ENCODE measurements around the gene ASPDH.
A peak's percentile ranks its signal among the peaks of the same experiment; 100 is the strongest.

ASPDH gene

DNA sequence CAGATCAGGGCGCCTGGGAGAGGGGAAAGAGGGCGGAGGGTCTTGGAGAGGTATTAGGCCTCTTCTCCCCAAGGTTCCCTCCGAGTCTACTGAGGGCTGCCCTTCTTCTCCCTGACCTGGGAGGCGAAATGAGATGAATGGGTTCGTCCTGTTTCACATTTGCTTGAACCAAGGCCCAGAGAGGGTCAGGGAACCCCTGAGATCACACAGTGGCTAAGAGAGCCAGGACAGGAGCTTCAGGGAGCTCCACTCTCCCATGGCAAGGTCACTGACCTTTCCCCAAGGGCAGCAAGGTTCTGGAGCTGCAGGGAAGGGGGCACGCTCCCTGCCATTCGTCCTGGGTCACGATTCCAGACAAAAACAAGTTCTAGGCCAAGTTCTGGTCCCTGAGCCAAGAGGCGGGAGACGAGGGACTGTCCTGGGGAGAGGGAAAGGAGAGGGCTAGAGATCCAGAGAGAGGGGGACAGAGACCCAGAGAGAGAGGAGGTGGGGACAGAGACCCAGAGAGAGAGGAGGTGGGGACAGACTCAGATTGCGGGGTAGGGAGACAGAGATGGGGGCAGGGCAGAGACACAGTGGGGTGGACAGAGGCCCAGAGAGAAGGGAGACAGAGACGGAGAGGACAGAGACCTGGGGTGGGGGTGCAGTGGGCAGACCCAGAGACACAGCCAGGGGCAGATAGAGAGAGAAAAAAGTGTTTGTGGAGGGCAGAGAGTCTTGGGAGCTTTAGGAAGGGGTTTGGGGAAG is 541 bp downstream of the ASPDH start:
- 0 out of 2 replicates have a peak, but pooled peaks cover 3% of the 10 kb centered on the region for H3K9me3 ChIP-seq (ENCODE audit: insufficient read depth, low read depth, low read length)
- no peak overlapping the region for H3K4me3 ChIP-seq (ENCODE audit: low read length)
- no peaks in the 10 kb centered on the region for H3K4me1 ChIP-seq (ENCODE audit: insufficient read depth, low read length)
- H3K36me3 ChIP-seq (ENCODE audit: insufficient read depth, low read length) = no peaks in the 10 kb centered on the region
- WGBS = 75% methylated on average over 12 of the region's 12 CpGs
- peaks cover 3% of the 10 kb centered on the region; the same call in 1 of the 2 replicates for H3K27me3 ChIP-seq (ENCODE audit: insufficient read depth, low read length)
- no peak overlapping the region for H3K27ac ChIP-seq (ENCODE audit: low read depth, low read length)
- no peak overlapping the region for H3K9ac ChIP-seq (ENCODE audit: low read depth, low read length)

DNA sequence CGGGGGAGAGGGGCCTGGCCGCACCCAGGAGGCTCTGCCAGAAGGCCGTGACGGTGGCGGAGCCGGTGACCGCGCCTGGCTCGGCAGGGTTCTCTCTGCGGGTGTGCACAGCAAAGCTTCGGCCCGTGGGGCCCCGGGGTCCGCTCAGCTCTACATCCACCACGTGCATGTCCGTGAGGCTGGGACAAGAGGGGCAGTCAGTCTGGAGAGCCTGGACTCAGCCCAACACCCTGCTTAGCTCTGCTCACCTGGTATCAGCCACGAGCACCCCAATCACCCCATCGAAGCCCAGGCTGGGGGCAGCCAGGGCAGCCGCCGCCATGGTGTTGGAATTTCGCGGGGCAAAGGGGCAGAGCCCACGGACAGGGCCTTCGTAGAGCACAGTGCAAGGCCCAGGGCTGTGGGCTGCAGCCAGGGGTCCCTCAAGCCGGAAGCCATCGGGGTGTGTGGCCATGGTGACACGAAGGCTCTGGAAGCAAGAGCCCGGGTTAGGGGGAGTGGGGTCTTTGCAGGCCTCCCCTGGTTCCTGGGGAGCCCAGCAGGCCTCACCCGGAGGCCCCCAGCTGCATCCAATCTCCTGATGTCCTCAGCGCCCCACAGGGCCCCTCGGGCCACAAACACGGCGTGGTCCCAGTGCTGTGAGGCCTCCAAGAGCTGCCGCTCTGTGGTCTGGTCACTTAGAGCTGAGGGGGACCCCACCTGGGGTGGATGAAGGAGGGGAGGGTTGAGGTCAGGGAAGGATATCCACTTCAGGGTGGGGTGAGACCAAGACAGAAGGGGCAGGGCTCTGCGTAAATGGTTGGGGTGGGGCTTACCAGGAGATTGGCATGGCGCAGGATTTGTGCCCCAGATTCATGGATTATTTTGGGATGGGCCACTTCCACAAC is 1.4 kb downstream of the ASPDH start:
- Histone ChIP-seq H3K36me3 (ENCODE audit: insufficient read depth, low read length) (no peaks in the 10 kb centered on the region), H3K27ac (ENCODE audit: low read depth, low read length) (no peak overlapping the region), H3K9me3 (ENCODE audit: insufficient read depth, low read depth, low read length) (0 out of 2 replicates have a peak, but pooled peaks cover 3% of the 10 kb centered on the region)

DNA sequence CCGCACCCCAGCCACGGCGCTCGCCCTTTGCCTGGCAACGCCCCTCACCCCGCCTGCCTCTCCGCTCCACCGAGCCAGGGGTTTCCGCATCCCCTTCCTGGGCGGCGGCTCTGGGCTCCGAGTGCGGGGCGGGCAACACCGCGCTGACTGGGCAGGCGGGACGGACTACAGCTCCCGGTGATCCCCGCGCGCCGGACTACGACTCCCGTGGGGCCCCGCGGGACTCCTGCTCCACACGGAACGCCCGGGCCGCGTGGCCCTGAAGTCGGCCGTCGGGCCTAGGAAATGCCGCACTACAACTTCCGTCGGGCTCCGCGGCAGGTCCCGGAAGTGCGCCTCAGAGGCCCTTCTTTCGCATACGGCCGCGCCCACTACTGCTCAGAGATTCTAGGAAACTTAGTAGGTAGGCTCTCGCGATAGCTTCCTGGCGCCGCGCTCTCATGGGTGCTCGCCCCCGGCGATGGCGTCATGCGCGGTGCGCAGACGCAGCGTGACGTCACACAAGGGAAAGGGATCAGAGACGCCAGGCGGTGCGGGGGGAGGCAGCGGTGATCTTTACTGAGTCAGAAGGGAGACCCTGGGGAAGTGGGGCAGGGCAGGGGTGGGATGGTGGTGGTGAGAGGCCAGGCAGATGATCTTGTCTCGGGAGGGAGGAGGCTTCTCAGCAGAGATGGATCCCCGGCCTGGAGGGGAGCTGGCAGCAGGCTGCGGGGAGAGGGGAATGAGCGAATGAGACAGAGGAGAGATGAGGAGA is 2.5 kb downstream of the ASPDH start, which contains the start of gene JOSD2:
Gene JOSD2 (minus strand): TSS at position 123 of the 754 bp plus-strand sequence. CDS start 760 bp downstream, outside the sequence.
- peak within 1 kb of the TSS; percentile 9; the same call in 1 of the 2 replicates for H3K27ac ChIP-seq (ENCODE audit: low read depth, low read length)
- 53% methylated on average over 69 of the region's 69 CpGs for WGBS
- peaks cover 3% of the 10 kb centered on the region; the same call in 1 of the 2 replicates for H3K27me3 ChIP-seq (ENCODE audit: insufficient read depth, low read length)
- H3K9me3 ChIP-seq (ENCODE audit: insufficient read depth, low read depth, low read length) = 0 out of 2 replicates have a peak, but pooled peaks cover 3% of the 10 kb centered on the region
- H3K9ac ChIP-seq (ENCODE audit: low read depth, low read length) = peak within 1 kb of the TSS; percentile 38
- no peaks in the 10 kb centered on the region for H3K4me1 ChIP-seq (ENCODE audit: insufficient read depth, low read length)
- H3K36me3 ChIP-seq (ENCODE audit: insufficient read depth, low read length) = no peaks in the 10 kb centered on the region
- peak within 1 kb of the TSS; percentile 53 for H3K4me3 ChIP-seq (ENCODE audit: low read length)

More for the DNA sequence above, 1.4 kb downstream of the ASPDH start:
- WGBS = 93% methylated on average over 36 of the region's 36 CpGs
- Histone ChIP-seq H3K27me3 (ENCODE audit: insufficient read depth, low read length) (peaks cover 3% of the 10 kb centered on the region; the same call in 1 of the 2 replicates), H3K4me3 (ENCODE audit: low read length) (no peak overlapping the region), H3K9ac (ENCODE audit: low read depth, low read length) (no peak overlapping the region), H3K4me1 (ENCODE audit: insufficient read depth, low read length) (no peaks in the 10 kb centered on the region)

DNA sequence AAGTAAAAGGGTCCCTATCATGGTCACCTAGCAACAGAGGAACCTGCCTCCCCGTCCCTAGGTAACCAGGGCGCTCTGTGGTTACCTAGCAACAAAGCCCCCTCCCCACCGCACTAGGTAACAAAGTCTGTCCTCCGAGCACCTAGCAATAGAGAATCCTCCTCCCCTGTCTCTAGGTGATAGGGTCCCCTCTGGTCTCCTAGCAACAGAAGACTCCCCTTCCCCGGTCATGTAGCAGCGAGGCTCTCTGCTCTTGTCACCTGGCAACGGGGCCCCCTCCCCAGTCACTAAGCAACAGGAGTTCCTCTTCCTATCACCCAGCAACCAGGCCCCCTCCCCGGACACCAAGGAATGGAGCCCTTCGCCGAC is 3.0 kb downstream of the ASPDH start:
- H3K9ac ChIP-seq (ENCODE audit: low read depth, low read length) = peak overlapping the region; percentile 38
- peak overlapping the region; percentile 9; the same call in 1 of the 2 replicates for H3K27ac ChIP-seq (ENCODE audit: low read depth, low read length)
- peaks cover 3% of the 10 kb centered on the region; the same call in 1 of the 2 replicates for H3K27me3 ChIP-seq (ENCODE audit: insufficient read depth, low read length)
- peak overlapping the region; percentile 53 for H3K4me3 ChIP-seq (ENCODE audit: low read length)
- no peaks in the 10 kb centered on the region for H3K36me3 ChIP-seq (ENCODE audit: insufficient read depth, low read length)
- no peaks in the 10 kb centered on the region for H3K4me1 ChIP-seq (ENCODE audit: insufficient read depth, low read length)
- H3K9me3 ChIP-seq (ENCODE audit: insufficient read depth, low read depth, low read length) = 0 out of 2 replicates have a peak, but pooled peaks cover 3% of the 10 kb centered on the region
- WGBS = 42% methylated on average over 10 of the region's 10 CpGs

DNA sequence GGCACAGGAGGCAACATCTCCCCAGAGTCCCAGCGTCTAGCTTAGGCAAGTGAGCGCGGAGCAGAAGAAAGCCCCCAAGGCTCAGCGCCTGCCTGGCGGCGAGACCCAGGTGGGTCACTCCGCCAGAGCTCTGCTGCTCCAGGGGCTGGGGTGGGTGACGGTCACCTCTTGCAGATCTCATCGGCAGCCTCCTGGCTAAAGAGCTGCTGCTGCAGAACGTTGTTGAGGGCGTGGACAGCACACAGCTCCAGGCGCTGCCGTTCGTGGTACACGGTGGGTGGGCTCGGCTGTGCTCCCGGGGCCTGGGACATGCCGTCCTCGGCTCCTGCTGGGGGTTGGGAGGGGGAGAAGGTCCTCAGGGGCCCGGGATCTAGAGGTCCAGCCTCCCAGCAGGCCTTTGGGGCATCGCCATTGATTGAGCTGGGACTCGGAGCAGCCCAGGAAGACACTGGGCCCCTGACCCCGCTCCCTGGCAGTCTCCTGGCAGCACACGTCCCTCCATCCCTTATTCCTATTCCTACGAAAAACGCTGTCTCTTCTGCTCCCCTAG is 3.5 kb downstream of the ASPDH start:
- 73% methylated on average over 26 of the region's 26 CpGs for WGBS
- H3K9ac ChIP-seq (ENCODE audit: low read depth, low read length) = peak overlapping the region; percentile 38; the same call in 1 of the 2 replicates

DNA sequence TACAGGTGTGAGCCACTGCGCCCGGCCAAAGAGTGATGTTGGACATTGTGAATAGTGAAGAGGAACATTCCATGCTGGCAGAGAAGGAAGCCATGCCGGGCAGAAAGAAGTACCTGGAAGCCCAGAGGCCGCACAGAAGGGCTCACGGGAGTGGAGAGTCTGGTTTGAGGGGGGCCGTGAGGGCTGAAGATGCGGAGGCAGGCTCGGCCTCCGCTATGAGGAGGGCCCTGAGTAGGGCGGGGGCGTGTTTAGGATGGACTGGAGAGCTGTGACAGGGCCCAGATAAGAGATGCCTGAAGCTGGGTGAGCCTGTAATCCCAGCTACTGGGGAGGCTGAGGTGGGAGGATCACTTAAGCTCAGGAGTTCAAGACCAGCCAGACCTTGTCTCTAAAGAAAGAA is 4.3 kb downstream of the ASPDH start:
- Histone ChIP-seq H3K27me3 (ENCODE audit: insufficient read depth, low read length) (peaks cover 3% of the 10 kb centered on the region; the same call in 1 of the 2 replicates), H3K36me3 (ENCODE audit: insufficient read depth, low read length) (no peaks in the 10 kb centered on the region), H3K4me1 (ENCODE audit: insufficient read depth, low read length) (no peaks in the 10 kb centered on the region), H3K9ac (ENCODE audit: low read depth, low read length) (no peak overlapping the region), H3K27ac (ENCODE audit: low read depth, low read length) (no peak overlapping the region), H3K4me3 (ENCODE audit: low read length) (no peak overlapping the region), H3K9me3 (ENCODE audit: insufficient read depth, low read depth, low read length) (0 out of 2 replicates have a peak, but pooled peaks cover 3% of the 10 kb centered on the region)
- 87% methylated on average over 11 of the region's 11 CpGs for WGBS

More for the DNA sequence above, 3.5 kb downstream of the ASPDH start:
- no peaks in the 10 kb centered on the region for H3K36me3 ChIP-seq (ENCODE audit: insufficient read depth, low read length)
- no peak overlapping the region for H3K27ac ChIP-seq (ENCODE audit: low read depth, low read length)
- H3K9me3 ChIP-seq (ENCODE audit: insufficient read depth, low read depth, low read length) = 0 out of 2 replicates have a peak, but pooled peaks cover 3% of the 10 kb centered on the region
- peak overlapping the region; percentile 53 for H3K4me3 ChIP-seq (ENCODE audit: low read length)
- no peaks in the 10 kb centered on the region for H3K4me1 ChIP-seq (ENCODE audit: insufficient read depth, low read length)
- H3K27me3 ChIP-seq (ENCODE audit: insufficient read depth, low read length) = peaks cover 3% of the 10 kb centered on the region; the same call in 1 of the 2 replicates

DNA sequence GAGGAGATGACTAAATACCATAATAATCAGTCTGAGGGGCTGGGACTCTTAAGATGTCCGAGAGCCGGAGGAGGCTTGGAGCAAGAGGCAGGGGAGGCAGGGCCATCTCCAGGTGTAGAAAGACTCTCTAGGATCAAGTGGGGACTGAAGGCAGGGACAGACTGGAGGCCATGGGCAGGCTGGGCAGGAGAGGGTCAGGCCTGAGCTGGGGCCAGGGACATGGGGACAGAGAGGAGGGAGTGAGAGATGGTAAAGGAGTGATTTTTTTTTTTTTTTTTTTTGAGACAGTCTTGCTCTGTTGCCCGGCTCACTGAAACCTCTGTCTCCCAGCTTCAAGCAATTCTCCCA is 4.9 kb downstream of the ASPDH start:
- Histone ChIP-seq H3K4me3 (ENCODE audit: low read length) (no peak overlapping the region), H3K9me3 (ENCODE audit: insufficient read depth, low read depth, low read length) (0 out of 2 replicates have a peak, but pooled peaks cover 3% of the 10 kb centered on the region), H3K4me1 (ENCODE audit: insufficient read depth, low read length) (no peaks in the 10 kb centered on the region), H3K36me3 (ENCODE audit: insufficient read depth, low read length) (no peaks in the 10 kb centered on the region), H3K27ac (ENCODE audit: low read depth, low read length) (no peak overlapping the region), H3K9ac (ENCODE audit: low read depth, low read length) (no peak overlapping the region), H3K27me3 (ENCODE audit: insufficient read depth, low read length) (peaks cover 3% of the 10 kb centered on the region; the same call in 1 of the 2 replicates)
- 86% methylated on average over 3 of the region's 3 CpGs for WGBS

DNA sequence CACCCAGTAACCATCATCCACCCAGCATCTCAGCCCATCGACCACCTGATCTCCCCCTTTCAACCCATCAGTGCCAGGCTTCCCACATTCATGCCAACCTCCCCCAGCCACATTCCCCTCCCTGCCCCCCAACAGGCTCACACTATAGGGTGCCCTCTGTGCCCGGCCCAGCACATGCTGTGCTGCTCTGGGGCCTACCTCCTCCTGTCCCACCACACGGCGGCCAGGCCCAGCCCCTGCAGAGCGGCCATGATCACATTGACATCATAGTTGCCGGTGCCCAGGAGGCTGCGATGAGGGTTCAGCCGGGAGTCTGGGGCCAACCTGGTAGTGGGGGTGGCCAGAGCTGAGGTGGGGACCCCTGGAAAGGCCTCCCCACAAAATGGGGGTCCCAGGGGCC is 6.3 kb downstream of the ASPDH start:
- WGBS = 91% methylated on average over 8 of the region's 8 CpGs
- no peak overlapping the region for H3K9ac ChIP-seq (ENCODE audit: low read depth, low read length)
- peaks cover 3% of the 10 kb centered on the region; the same call in 1 of the 2 replicates for H3K27me3 ChIP-seq (ENCODE audit: insufficient read depth, low read length)
- no peaks in the 10 kb centered on the region for H3K4me1 ChIP-seq (ENCODE audit: insufficient read depth, low read length)
- H3K27ac ChIP-seq (ENCODE audit: low read depth, low read length) = no peak overlapping the region
- H3K36me3 ChIP-seq (ENCODE audit: insufficient read depth, low read length) = no peaks in the 10 kb centered on the region
- H3K9me3 ChIP-seq (ENCODE audit: insufficient read depth, low read depth, low read length) = 0 out of 2 replicates have a peak, but pooled peaks cover 3% of the 10 kb centered on the region
- no peak overlapping the region for H3K4me3 ChIP-seq (ENCODE audit: low read length)

DNA sequence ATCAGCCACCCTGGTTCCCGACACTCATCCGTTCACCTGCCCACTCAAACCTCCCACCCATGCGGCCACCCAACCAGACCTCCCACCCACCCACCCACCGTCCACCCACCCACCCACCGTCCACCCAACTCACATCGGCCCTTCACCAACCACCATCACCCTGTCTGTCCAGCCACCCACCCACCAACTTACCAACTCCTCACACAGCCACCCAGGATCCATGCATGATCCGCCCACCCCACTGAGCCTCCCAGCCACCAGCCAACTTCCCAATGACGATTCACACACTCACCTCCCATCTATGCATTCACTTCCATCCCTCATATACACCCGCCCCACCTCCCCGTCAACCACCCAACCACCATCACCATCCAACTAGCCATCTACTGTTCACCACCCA is 7.0 kb downstream of the ASPDH start:
- no peaks in the 10 kb centered on the region for H3K4me1 ChIP-seq (ENCODE audit: insufficient read depth, low read length)
- no peak overlapping the region for H3K9ac ChIP-seq (ENCODE audit: low read depth, low read length)
- 86% methylated on average over 6 of the region's 10 CpGs for WGBS

More for the DNA sequence above, 7.0 kb downstream of the ASPDH start:
- Histone ChIP-seq H3K9me3 (ENCODE audit: insufficient read depth, low read depth, low read length) (0 out of 2 replicates have a peak, but pooled peaks cover 3% of the 10 kb centered on the region), H3K27me3 (ENCODE audit: insufficient read depth, low read length) (peaks cover 3% of the 10 kb centered on the region; the same call in 1 of the 2 replicates), H3K36me3 (ENCODE audit: insufficient read depth, low read length) (no peaks in the 10 kb centered on the region), H3K4me3 (ENCODE audit: low read length) (no peak overlapping the region), H3K27ac (ENCODE audit: low read depth, low read length) (no peak overlapping the region)

Data from HUES64 (cell line).